Measurements from ENCODE around the gene ZRANB3.
"Not testable (repeated sequence)": the region's sequence is repeated elsewhere in the genome, so short reads cannot be mapped to it uniquely, and the experiment has no call there.

The ZRANB3 gene

GRCh38 chr2:135169900-135170753 is 360.9 kb downstream of the ZRANB3 start:
- no peak for DNase-seq

GRCh38 chr2:135168204-135168856 is 362.7 kb downstream of the ZRANB3 start:
- no peak for DNase-seq

DNA sequence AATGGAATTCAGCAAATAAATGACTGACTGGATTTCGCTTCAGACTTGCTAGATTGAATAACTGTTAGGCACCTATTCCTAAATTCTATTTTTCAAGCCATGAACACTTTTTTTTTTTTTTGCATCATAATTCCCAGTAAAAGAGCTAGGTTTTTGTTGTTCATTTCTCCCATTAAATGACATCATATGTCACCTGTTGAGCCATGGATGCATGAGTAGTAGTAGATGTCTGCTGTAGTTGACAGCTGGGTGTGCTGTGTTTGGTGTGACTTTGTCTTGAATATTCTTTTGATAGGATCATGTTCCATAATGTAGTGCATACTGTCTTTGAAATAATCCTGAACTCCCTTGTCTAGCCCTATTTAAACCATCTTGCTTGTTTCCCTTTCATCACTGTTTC is 363.7 kb downstream of the ZRANB3 start:
- DNase-seq: no peak

DNA sequence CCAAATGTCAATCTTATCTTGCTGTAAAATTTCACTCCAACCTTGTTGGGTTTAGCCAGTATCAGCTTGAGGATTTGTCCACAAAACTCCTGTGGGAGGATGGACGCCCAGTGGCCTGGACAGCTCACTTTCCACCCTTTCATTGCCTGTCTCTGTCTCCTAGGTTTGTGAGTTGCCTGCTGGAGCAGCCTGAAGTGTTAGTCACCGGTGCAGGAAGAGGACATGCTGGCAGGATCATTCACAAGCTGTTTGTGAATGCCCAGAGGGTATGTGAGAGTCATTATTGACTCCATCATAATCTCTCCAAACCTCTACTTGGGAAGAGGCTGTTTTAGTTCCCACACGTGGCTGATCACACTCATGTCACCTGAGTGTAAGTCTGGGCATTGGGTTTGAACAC is 366.6 kb downstream of the ZRANB3 start:
- no peak for DNase-seq

DNA sequence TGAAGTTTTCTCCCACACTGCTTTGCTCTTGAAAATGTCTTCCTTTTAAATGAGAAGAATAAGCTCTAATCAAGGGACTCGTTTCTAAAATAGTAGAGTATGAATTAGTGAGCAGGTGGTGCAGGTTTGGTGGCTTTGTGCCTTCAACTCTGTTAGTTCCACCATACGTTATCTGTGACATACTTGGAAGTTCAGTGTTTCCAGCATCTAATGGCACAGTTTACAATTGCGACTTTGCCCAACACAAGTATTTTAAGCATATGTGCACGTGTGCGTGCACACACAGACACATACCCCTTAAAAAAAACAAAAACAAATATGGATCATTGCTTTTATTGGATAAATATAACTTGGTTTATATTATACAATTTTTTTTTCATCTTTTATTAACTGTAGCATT is 367.1 kb downstream of the ZRANB3 start:
- no peak for DNase-seq

GRCh38 chr2:135163306-135163705 is 367.7 kb downstream of the ZRANB3 start:
- DNase-seq: no peak

GRCh38 chr2:135162786-135163185 is 368.2 kb downstream of the ZRANB3 start:
- no peak for DNase-seq

GRCh38 chr2:135162377-135162776 is 368.6 kb downstream of the ZRANB3 start:
- no peak for DNase-seq

DNA sequence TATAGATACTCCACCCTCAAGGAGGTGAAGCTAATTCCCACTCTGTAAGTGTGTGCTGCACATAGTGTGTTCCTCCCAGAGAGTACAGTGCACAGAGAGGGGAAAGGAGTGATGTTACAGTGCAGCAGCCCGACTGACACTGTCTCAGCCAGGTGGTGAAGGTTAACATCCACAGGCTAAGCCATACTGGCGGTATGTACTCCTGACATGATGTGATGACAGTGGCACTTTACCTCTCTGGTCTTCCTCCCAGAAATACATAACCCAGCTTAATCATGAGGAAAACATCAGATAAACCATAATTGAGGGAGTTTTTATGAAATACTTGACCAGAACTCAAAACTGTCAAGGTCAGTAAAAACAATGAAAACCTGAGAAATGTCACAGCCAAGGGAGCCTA is 371.8 kb downstream of the ZRANB3 start:
- DNase-seq: no peak

DNA sequence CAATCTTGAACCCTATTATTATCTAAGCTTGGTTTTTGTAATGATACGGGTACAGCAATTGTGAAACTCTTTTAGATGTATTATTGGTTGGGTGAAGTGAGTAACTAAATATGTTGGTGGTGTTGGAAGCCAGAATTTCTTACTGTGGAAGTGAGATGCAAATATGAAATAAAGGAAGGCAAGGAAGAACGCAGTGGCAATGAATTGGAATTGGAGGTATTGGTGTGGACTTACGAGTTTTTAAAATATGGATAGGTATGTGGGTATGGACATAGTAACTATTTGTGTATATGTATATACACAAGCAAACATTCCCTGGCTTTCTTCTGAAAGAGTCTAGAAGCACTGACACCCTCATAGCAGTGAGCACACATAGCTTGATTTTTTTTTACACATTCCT is 373.2 kb downstream of the ZRANB3 start:
- DNase-seq: no peak

DNA sequence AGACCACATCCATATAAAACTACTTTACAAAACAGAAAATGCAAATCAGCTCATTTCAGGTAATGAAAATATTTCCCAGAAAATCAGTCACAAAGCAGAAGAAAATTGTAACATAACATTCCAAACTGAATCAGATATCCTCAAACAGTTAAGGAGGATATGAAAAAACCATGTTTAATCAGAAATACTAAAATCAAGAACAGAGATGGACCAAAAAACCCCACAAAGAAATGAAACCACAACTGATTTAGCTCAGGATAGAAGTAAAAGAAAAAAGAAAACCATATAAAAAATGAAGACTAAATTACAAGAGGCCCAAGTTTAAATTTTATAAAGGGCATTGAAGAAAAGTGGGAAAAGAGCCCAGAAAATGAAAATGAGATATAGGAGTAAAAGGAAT is 376.1 kb downstream of the ZRANB3 start:
- no peak for DNase-seq

- DNase-seq: no peak
Observed at GRCh38 chr2:135152361-135152760, 378.7 kb downstream of the ZRANB3 start.

- DNase-seq: no peak
Observed at GRCh38 chr2:135151615-135152014, 379.4 kb downstream of the ZRANB3 start.

- DNase-seq: no peak
Observed at GRCh38 chr2:135150725-135151124, 380.3 kb downstream of the ZRANB3 start.

DNA sequence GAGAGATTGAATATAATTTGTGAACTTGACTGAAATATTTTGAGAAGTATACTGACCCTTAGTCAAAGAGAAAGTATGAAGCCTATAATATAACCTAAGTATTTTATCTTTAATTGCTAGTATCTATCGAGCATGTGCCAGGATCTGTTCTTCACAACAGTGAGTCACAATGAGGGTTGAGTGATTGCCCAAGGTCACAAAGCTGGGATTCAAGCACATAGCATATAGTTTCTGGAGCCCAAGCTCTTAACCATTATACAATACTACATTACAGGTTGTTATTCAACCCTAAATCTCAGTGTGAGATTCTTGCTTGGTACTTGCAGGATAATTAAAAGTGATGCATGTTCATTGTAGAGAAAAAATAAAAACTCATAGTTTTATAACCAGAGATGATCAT is 381.8 kb downstream of the ZRANB3 start:
- DNase-seq: no peak

- DNase-seq: no peak
Observed at GRCh38 chr2:135144343-135144742, 386.7 kb downstream of the ZRANB3 start.

- DNase-seq: no peak
Observed at GRCh38 chr2:135142323-135142722, 388.7 kb downstream of the ZRANB3 start.

DNA sequence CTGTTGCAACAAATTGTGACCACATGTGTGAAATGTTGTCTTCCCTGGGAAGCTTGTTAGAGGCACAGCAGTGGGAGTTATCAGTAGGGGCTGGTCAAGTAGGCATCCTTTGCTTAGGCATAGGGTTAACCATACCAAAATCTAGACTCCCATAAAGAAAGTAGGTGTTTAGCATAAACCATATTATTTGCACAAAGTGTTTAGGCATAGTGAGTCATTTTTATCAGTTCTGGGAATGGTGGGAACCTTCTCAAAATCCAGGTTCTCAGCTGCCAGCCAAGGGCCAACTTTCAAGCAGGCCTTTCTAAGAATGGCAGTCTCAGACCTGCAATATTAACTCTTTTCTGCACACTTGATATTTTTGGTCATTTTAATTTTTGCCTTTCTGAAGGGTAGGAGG is 390.4 kb downstream of the ZRANB3 start:
- no peak for DNase-seq

- no peak for DNase-seq
Observed at GRCh38 chr2:135132314-135132713, 398.7 kb downstream of the ZRANB3 start.

- DNase-seq: no peak
Observed at GRCh38 chr2:135130751-135131150, 400.3 kb downstream of the ZRANB3 start.

DNA sequence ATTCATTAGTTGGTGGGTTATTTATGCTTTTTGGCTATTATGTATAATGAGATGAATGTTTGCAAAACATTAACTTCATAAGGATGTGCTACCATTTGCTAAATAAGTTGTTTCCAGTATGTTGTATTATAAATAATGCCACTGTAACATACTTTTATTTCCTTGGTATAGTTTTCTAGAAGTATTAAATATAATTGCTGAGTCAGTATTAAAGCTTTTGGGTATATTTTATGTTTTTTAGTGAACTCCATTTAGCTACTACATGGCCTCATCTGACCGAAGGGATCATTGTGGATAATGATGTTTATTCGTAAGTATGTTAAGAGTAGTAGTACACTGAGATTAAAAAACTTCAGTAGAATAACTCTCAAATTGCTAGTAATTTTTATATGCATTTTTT is 405.1 kb downstream of the ZRANB3 start:
- no peak for DNase-seq

DNA sequence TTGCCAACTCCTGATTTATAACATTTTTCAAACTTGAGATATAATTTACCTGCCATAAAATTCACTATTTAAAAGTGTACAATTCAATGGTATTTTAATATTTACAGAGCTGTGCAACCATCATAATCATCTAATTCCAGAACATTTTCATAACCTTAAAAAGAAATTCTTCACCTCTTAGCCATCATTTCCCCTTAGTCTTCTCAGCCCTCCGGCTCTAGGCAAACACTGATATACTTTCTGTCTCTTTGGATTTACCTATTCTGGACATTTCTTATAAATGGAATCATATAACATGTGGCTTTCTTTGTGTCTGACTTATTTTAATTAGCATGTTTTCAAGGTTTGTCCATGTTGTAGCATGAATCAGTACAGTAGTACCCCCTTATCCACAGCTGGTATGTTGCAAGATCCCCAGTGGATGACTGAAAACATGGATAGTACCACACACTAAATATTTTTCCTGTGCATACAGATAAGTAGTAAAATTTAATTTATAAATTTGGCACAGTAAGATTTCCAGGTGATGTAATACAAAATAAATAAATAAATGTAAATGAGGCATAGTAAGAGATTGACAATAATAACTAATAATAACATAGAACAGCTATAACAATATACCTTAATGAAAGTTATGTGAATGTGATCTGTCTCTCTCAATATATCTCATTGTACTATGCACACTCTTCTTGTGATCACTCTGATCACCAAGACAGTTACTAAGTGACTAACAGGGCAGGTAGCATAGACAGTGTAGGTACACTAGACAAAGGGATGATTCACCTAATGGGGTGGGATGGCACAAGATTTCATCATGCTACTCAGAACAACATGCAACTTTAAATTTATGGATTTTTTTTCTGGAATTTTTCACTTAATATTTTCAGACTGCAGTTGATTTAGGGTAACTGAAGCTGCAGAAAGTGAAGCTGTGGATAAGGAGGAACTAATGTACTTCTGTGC is 405.8 kb downstream of the ZRANB3 start:
- no peak for DNase-seq

DNA sequence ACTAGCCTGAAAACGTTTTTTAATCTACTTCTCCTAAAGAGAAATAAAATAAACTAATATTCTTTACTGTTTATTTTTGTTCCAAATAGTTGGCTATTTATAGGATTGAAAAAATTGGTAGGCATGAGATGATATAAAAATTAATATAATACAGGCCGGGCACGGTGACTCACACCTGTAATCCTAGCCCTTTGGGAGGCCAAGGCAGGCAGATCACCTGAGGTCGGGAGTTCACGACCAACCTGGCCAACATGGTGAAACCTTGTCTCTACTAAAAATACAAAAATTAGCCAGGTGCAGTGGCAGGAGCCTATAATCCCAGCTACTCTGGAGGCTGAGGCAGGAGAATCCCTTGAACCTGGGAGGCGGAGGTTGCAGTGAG is 409.4 kb downstream of the ZRANB3 start:
- not testable (repeated sequence) for DNase-seq

All from KG1 (cell line).